Measurements from ENCODE around the gene RPS19BP1.
A peak's percentile ranks its signal among the peaks of the same experiment; 100 is the strongest.
"Not testable (repeated sequence)": the region's sequence is repeated elsewhere in the genome, so short reads cannot be mapped to it uniquely, and the experiment has no call there.

The RPS19BP1 gene

DNA sequence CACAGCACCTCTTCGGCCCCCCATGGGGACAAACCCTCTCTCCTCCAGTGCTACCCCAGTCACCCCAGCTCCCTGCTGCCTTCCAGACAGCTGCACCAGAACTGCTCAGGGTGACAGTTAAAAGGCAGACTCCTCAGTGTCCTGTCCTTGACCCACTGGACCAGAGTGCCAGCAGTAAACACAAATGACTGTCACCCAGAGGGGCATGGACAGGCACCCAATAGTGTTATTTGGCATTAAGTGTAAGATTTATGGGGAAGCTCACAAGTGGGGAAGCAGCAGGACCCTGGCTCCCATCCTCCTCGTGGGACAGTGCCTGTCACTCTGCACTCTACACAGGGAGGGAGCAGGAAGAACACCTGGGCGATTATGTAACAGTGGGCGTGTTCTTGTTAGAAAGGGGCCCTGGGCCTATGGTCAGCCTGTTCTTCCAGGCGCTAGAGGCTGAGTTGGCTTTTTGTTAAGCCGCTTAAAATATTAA lies 5.0 kb downstream of the RPS19BP1 start:
- no peak for DNase-seq

DNA sequence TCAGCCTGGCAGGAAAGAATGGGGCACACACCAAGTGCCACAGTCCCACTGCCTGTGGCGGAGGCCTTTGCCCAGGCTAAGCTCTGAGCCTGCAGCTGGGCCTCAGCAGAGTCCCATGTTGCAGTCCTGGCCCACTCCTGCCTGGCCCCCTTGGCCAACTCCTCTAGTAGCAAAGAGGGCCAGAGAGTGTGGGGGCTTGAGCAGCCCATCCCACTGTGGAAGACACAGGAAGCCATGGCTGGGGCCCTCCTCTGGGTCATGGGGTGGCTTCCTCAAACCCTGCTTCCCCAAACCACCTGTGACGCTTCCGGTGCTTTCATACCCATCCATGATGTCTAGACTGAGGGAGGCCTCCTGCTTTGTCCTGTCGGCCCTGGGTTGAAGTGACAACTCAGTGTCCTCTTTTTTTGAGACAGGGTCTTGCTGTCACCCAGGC lies 5.8 kb downstream of the RPS19BP1 start:
- DNase-seq, result no peak

DNA sequence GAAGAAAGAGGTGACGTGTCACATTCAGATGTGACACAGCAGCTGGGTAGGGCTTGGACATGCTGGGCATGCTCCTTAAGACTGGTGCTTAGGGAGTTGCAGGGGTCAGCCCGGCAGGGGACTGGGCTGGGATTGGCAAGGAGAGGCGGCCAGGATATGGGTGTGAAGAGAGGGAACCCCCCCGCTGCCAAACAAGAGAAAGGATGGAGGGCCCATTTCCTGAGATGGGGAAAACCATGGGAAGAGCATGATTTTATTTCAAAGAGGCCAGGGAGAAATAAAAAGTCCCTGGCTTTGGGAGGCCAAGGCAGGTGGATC lies 6.9 kb downstream of the RPS19BP1 start:
- DNase-seq, result no peak

DNA sequence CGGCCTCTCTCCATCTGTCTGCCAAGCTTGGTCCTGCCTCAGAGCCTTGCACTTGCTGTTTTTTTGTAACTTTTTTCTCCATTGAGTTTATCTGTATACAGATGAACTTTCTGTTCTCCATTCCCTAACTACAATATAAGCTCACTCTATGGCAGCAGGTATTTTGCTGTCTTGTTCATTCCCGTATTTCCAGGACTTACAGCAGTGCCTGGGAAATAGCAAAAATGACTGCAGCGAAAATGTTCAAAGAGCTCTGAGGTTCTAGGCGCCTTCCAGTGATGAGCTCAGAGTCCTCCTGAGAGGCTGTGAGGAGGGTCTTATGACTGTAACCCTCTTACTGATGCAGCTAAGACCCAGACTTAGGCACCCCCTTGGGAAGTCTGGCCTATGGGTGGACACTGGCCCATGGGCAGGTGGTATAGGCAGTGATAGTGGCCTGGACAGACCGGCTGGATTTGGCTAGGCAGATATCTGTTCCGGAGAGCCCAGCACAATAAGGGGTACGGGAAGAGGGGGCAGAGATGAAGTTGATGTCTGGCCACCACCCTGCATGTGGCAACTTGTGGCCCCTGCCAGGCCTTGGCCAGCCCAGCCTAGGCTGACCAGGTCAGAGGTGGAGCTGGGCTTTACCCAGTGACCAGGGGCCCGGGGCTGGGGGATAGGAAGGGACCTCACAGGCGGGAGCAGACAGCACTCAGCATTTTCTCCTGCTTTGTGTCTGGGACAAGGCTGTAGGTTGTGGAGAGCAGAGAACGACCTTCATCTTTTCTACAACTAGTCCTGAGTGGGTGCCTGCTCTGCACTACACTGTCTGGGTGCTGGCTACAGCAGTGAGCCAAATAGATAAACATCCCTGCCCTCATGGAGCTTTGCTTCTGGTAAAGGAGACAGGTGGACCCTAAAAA lies 7.5 kb downstream of the RPS19BP1 start:
- no peak for DNase-seq

DNA sequence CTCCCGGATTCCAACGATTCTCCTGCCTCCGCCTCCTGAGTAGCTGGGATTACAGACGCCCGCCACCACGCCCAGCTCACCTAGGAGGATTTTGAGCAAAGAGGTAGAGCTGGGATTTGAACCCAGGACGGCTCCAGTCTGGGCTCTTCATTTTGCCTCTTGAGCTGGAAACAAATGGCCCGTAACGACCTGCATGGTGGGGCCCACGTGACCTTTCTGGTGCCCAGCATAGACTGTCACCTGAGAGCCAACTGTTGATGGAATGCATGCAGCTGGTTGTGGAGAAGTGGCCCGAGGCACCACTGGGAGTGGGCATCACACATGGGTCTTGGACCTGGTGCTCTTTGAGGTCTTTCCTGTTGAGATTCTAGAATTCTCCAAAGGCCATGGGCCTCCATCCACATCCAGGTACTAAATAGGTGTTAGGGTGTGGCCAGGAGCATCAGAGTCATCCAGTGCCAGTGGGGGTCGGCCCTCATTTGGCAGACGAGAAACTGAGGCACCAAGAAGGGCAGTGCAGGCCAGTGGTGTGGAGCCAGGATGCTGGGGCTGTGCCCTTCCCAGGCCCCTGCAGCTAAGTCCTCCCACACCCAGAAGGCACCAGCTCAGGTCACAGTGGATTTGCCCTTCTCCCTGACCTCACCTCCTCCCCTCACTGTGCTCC lies 8.3 kb downstream of the RPS19BP1 start:
- DNase-seq, result no peak

DNA sequence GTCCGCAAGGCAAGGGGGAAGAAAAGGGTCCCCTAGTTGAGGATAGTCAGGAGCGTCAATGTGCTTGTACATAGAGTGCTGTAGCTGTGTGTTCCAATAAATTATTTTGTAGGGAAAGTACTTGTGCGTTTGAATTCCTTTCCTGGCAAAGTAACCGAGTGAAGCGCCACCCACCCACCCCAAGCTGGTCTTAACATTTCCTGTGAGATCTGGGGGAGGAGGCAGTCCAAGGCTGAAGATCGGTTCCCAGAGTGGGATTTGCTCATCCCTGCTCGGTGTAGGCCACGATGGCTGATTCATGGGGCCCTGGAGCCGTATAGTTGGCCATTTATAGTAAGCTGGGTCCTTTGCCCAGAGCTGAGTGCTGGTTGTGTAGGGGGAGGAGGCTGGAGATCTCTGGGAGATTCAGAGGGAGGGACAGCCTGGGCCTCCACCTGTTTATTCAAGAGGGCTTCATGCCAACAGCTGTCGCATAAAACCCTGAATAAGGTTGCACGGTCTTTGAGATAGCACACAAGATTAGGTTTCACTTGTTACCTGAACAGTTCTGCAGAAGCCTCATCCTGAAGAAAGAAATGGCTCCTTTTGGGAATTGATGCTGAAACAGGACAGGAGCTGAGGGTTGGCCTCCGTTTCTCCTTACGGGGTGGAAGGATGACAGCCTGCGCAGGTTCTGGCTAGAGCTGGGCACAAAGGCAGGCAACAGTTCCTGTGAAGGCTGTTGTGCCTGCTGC lies 9.8 kb downstream of the RPS19BP1 start:
- no peak for DNase-seq

DNA sequence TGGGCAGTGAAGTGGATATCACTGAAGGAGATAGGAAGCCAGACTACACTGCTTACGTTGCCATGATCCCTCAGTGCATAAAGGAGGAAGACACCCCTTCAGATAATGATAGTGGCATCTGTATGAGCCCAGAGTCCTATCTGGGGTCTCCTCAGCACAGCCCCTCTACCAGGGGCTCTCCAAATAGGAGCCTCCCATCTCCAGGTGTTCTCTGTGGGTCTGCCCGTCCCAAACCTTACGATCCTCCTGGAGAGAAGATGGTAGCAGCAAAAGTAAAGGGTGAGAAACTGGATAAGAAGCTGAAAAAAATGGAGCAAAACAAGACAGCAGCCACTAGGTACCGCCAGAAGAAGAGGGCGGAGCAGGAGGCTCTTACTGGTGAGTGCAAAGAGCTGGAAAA lies 10.5 kb downstream of the RPS19BP1 start:
- not testable (repeated sequence) for DNase-seq

DNA sequence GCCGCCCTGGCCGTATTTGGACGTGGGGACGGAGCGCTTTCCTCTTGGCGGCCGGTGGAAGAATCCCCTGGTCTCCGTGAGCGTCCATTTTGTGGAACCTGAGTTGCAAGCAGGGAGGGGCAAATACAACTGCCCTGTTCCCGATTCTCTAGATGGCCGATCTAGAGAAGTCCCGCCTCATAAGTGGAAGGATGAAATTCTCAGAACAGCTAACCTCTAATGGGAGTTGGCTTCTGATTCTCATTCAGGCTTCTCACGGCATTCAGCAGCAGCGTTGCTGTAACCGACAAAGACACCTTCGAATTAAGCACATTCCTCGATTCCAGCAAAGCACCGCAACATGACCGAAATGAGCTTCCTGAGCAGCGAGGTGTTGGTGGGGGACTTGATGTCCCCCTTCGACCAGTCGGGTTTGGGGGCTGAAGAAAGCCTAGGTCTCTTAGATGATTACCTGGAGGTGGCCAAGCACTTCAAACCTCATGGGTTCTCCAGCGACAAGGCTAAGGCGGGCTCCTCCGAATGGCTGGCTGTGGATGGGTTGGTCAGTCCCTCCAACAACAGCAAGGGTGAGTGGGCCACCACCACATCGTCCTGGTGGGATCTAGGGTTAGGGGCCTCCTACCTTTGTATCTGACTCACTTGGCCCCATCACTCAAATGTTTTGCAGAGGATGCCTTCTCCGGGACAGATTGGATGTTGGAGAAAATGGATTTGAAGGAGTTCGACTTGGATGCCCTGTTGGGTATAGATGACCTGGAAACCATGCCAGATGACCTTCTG lies 11.3 kb downstream of the RPS19BP1 start:
- not testable (repeated sequence) for DNase-seq

DNA sequence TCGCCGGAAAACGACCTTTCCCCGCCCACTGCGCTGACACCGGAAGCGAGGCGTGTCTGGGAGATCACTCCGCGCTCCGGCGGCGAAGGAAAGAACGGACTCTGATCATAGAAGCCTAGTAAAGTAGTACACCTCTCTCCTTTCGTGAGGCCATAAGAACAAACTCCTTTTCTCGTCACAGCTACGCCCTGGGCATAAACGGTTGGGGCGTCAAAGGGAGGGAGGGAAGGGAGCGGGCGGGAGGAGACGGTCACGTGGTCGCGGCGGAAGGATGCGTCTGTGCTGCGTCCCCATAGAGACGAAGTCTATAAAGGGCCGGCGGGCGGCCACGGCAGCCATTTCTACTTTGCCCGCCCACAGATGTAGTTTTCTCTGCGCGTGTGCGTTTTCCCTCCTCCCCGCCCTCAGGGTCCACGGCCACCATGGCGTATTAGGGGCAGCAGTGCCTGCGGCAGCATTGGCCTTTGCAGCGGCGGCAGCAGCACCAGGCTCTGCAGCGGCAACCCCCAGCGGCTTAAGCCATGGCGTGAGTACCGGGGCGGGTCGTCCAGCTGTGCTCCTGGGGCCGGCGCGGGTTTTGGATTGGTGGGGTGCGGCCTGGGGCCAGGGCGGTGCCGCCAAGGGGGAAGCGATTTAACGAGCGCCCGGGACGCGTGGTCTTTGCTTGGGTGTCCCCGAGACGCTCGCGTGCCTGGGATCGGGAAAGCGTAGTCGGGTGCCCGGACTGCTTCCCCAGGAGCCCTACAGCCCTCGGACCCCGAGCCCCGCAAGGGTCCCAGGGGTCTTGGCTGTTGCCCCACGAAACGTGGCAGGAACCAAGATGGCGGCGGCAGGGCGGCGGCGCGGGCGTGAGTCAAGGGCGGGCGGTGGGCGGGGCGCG lies 12.1 kb downstream of the RPS19BP1 start, which contains the start of gene ATF4:
ATF4 (plus strand) TSS at position 337 of the 880 bp plus-strand sequence. CDS start 884 bp downstream, outside the sequence.
- peak; percentile 81 for DNase-seq

DNA sequence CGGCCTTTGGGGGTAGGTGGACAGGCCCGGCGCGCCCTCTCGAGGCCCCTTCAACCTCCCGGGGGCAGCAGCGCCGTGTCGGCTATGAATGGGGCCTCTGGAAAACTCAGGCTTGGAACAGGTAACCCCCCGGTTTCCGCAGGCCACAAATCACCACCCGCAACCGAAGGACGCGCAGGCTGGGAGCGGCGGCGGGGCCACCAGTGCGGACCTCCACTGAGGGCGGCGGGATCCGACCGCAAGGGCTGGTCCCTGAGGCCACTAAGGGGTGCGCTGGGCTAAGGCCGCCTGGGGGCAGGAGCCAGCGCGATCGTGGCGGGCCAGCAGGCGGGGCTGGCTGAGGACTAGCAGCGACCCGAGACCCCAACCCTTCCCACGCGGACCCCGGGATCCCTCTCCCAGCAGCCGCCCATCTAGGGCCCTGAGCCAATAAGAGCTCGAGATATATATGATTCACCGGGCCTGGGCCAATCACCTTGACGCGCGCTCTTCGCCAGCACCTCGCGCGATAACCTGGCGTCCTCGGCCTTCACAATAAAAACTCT lies 12.8 kb downstream of the RPS19BP1 start:
- DNase-seq, result peak; percentile 90

DNA sequence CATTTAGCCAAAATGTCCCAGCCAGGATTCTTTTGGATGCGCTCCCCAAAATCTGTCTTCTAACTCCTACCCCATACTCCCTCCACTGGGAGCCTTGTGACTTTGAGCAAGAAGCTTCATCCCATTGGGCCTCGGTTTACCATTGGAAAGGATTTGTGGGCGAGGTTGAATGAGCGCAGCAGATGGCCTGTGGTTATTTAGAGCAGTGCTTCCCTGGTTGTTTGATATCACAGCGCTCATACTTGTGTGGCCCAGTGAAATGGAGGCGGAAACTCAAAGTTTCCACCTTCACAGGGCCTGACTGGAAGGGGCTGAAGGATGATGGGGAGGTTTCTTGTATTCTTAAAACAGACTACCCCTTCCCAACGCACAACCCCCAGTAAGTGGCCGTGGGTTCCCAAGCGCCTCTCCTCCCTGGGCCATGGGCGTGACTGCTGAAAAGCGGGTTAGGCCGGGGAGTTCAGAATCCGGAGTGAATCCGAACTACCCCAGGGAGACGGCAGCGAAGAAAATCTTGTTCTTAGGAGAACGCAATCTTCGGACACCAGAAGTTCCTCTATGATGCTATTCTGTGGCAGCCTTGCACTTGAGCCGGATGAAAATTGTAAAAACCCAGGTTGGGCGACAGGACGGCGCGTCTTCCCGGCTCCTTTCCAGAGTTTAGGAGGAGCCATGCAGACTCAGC lies 13.4 kb downstream of the RPS19BP1 start:
- DNase-seq, result no peak

DNA sequence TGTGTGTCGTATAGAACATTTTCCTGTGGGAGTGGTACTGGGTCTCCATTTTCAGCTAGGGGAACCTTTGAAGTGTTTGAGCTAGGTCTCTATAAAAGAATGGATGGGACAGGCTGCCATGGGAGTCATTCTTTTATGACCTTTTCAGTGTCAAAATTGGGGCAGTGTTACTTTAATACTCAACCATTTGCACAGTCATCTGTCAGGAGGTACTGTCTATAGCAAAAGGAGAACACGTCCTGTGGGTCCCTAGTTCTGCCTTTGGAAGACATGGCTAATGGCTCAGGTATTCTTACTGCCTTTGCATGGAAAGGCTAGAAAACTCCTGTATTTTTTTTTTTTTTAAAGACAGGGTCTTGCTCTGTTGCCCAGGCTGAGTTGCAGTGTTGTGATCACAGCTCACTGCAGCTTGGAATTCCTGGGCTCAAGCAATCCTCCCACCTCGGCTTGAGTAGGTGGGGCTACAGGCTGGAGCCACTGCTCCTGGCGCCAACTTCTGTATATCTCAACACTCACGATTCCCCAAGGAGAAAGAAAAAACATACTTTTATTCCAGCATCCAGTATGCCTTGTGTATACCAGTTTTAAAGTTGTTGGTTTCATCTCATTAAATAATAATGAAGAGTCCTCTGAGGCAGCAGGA lies 14.3 kb downstream of the RPS19BP1 start:
- no peak for DNase-seq

DNA sequence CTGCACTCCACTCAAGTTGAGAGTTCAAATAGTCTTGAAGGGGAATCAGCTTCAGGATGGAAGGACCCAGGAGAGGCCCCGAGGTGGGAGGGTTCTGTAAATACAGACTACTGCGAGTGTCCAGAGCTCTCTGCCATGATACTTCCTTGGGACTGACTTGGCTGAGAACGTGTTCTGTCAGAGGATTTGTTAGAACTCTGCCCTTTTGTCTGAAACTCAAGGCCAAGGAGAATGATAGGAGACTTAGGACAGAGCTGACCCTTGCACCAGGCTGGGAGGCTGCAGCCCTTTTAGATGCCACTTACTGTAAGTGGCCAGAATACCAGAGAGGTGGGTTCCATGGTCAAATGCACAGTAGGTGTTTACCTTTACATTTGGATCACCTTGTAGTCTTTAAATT lies 15.1 kb downstream of the RPS19BP1 start:
- DNase-seq, result no peak

DNA sequence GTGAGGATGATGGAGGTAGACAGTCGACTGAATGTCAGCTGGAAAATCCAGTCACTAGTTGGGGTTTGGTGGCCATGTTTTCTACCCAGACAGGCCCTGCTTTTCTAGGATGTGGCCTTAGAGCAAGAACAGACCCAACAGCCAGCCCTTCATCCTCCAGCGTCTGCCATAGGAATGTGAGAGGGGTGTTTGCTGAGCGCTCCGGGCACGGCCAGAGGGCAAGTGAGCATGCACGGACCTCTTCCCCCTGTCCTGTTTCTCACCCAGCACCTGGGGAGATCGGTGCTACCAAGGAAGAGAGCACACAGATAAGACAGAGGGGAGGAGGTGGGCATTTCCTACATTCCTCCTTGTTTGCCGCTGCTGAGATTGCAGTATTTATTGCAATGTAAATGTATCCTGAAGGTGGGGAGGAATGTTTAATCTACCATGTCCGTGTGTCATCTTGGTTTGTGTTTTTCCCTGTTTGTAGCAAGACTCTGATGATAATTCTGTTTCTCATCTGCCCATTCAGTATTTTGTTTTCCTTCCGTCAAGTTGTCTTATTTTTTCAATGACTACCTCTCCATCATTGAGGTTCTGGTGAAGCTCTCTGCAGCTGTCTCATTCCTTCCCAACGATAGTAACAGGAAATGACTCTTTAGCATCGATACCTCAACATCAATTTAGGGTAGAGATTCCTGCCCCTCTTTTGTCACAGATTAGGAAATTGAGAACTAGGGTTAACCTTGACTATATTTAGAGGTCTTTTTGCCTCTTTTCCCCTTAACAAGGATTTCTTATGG lies 17.1 kb downstream of the RPS19BP1 start:
- no peak for DNase-seq

DNA sequence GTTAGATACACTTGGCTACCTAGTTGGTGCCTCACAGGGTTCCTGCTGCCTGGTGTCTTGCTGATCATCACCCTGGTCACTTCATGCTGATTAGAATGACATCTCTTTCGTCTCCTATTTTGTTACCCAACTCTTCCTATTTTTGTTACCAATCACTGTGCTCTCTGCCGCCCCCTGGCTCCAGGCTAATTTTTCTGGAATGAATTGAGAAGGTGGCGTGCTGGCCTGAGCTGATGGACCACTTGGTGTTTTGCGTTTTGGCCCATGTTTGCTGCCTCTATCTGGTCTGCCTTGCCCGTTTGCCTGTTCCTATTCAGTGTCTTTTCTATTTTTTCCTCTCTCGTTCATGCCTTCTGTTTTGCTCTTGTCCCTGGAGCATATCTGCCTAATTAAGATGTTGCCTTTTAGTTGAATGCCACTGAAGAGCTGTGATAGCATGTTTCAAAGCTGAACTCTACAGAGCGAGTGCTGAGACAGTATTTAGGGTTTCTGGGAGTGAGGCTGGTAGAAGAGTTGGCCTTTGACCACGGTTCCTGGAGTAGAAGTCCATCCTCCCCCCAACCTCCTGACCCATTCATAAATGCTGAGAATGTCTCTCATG lies 18.1 kb downstream of the RPS19BP1 start:
- DNase-seq, result no peak

DNA sequence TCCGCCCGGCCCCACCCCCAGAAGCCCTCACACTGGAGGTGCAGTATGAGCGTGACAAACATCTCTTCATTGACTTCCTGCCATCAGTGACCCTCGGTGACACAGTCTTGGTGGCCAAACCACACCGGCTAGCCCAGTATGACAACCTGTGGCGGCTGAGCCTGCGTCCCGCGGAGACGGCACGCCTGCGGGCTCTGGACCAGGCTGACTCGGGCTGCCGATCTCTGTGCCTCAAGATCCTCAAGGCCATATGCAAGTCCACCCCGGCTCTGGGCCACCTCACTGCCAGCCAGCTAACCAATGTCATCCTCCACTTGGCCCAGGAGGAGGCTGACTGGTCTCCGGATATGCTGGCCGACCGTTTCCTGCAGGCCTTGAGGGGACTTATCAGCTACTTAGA lies 18.8 kb downstream of the RPS19BP1 start:
- no peak for DNase-seq

DNA sequence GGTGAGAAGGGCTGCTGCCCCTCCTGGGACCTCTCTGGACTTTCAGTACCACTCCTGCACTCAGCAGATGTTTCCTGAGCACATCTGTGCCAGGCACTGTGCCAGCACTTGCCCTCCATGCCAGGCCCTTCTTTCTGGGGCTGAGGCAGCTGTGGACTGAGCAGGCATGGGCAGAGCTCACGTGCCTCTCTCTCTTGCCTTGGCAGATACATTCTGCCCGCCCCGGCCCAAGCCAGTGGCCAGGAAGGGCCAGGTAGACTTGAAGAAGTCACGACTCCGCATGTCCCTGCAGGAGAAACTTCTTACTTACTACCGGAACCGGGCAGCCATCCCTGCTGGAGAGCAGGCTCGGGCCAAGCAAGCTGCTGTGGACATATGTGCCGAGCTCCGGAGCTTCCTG lies 20.5 kb downstream of the RPS19BP1 start:
- no peak for DNase-seq

DNA sequence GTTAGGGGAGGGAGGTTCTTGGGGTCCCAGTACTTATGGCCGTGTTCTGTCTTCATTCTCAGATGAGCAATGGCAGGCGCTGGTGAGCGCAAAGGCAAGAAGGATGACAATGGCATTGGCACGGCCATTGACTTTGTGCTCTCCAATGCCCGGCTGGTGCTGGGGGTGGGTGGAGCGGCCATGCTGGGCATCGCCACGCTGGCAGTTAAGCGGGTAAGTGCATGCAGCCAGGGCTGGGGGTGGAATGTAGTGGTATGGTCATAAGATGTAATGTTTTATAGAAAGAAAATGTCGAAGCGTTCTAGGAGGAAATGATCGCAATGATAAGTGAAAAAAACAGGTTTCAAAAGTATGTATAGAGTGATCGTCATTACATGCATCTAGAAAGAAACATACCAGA lies 21.3 kb downstream of the RPS19BP1 start:
- no peak for DNase-seq
